KOPT-K1 (cell line): ENCODE results near the gene CFAP43.

Experiments
- H3K27ac ChIP-seq: fragments of 200-600 bp; sonication (generic); 2 replicates; pipeline ENCODE4 v1.5.1; 2016; ENCODE audit warnings: antibody characterized with exemption, mild to moderate bottlenecking, low read depth, low read length; ENCODE audit not compliant: poor library complexity, severe bottlenecking
- H3K36me3 ChIP-seq: fragments of 200-600 bp; sonication (generic); 2 replicates; pipeline ENCODE4 v1.5.1; 2017; ENCODE audit warnings: antibody characterized with exemption, mild to moderate bottlenecking, low read length, moderate library complexity; ENCODE audit not compliant: insufficient read depth
- H3K9me3 ChIP-seq: fragments of 200-600 bp; sonication (generic); 2 replicates; pipeline ENCODE4 v1.5.1; 2017; ENCODE audit warnings: antibody characterized with exemption, low read length, mild to moderate bottlenecking; ENCODE audit not compliant: insufficient read depth, poor library complexity, severe bottlenecking

The CFAP43 gene

GRCh38 chr10:104113376-104113956 is 118.7 kb downstream of the CFAP43 start:
- Histone ChIP-seq H3K9me3 (peaks cover 4% of the 10 kb centered on the region), H3K27ac (no peak overlapping the region), H3K36me3 (no peaks in the 10 kb centered on the region)

GRCh38 chr10:104109908-104110662 is 122.1 kb downstream of the CFAP43 start:
- Histone ChIP-seq H3K9me3 (peaks cover 4% of the 10 kb centered on the region), H3K27ac (no peak overlapping the region), H3K36me3 (no peaks in the 10 kb centered on the region)

GRCh38 chr10:104104926-104105325 is 127.2 kb downstream of the CFAP43 start:
- Histone ChIP-seq H3K27ac (no peak overlapping the region), H3K9me3 (peaks cover 3% of the 10 kb centered on the region), H3K36me3 (no peaks in the 10 kb centered on the region)

GRCh38 chr10:104104418-104104817 is 127.7 kb downstream of the CFAP43 start:
- no peaks in the 10 kb centered on the region for H3K36me3 ChIP-seq
- H3K9me3 ChIP-seq, result no peaks in the 10 kb centered on the region
- H3K27ac ChIP-seq, result no peak overlapping the region

- Histone ChIP-seq H3K9me3 (no peaks in the 10 kb centered on the region), H3K27ac (no peak overlapping the region), H3K36me3 (no peaks in the 10 kb centered on the region)
Observed at GRCh38 chr10:104103956-104104355, 128.2 kb downstream of the CFAP43 start.

GRCh38 chr10:104101902-104102301 is 130.3 kb downstream of the CFAP43 start:
- H3K27ac ChIP-seq, result no peak overlapping the region
- H3K9me3 ChIP-seq, result peaks cover 6% of the 10 kb centered on the region
- no peaks in the 10 kb centered on the region for H3K36me3 ChIP-seq

GRCh38 chr10:104100795-104101194 is 131.4 kb downstream of the CFAP43 start:
- no peaks in the 10 kb centered on the region for H3K36me3 ChIP-seq
- peaks cover 9% of the 10 kb centered on the region for H3K9me3 ChIP-seq
- H3K27ac ChIP-seq, result no peak overlapping the region

- H3K9me3 ChIP-seq, result peaks cover 9% of the 10 kb centered on the region
- H3K36me3 ChIP-seq, result no peaks in the 10 kb centered on the region
- H3K27ac ChIP-seq, result no peak overlapping the region
Observed at GRCh38 chr10:104099941-104100340, 132.2 kb downstream of the CFAP43 start.

GRCh38 chr10:104099269-104099668 is 132.9 kb downstream of the CFAP43 start:
- Histone ChIP-seq H3K36me3 (no peaks in the 10 kb centered on the region), H3K27ac (no peak overlapping the region), H3K9me3 (peaks cover 9% of the 10 kb centered on the region)

GRCh38 chr10:104098358-104098925 is 133.7 kb downstream of the CFAP43 start:
- Histone ChIP-seq H3K36me3 (no peaks in the 10 kb centered on the region), H3K27ac (no peak overlapping the region)

GRCh38 chr10:104096692-104097091 is 135.5 kb downstream of the CFAP43 start:
- Histone ChIP-seq H3K9me3 (peaks cover 9% of the 10 kb centered on the region), H3K36me3 (no peaks in the 10 kb centered on the region), H3K27ac (no peak overlapping the region)

More at GRCh38 chr10:104098358-104098925, 133.7 kb downstream of the CFAP43 start:
- H3K9me3 ChIP-seq, result peaks cover 9% of the 10 kb centered on the region

- Histone ChIP-seq H3K27ac (no peak overlapping the region), H3K36me3 (no peaks in the 10 kb centered on the region), H3K9me3 (peaks cover 9% of the 10 kb centered on the region)
Observed at GRCh38 chr10:104092749-104093148, 139.4 kb downstream of the CFAP43 start.

- Histone ChIP-seq H3K27ac (no peak overlapping the region), H3K9me3 (no peaks in the 10 kb centered on the region), H3K36me3 (no peaks in the 10 kb centered on the region)
Observed at GRCh38 chr10:104090611-104091010, 141.6 kb downstream of the CFAP43 start.

- H3K9me3 ChIP-seq, result no peaks in the 10 kb centered on the region
- H3K27ac ChIP-seq, result no peak overlapping the region
- H3K36me3 ChIP-seq, result no peaks in the 10 kb centered on the region
Observed at GRCh38 chr10:104089621-104090020, 142.5 kb downstream of the CFAP43 start.

- Histone ChIP-seq H3K27ac (no peak overlapping the region), H3K36me3 (no peaks in the 10 kb centered on the region), H3K9me3 (no peaks in the 10 kb centered on the region)
Observed at GRCh38 chr10:104088239-104088638, 143.9 kb downstream of the CFAP43 start.
